HL-60/S4 (cell line): ENCODE data around the gene ZNF827.

Experiments
- in situ Hi-C: fragments of 300-500 bp; cut with MboI; formaldehyde crosslinking; loops from 2 replicates; pipeline ENCODE4 v1.14.3; 2022; ENCODE audit warnings: low sequenced_read_pairs

ZNF827 gene

DNA sequence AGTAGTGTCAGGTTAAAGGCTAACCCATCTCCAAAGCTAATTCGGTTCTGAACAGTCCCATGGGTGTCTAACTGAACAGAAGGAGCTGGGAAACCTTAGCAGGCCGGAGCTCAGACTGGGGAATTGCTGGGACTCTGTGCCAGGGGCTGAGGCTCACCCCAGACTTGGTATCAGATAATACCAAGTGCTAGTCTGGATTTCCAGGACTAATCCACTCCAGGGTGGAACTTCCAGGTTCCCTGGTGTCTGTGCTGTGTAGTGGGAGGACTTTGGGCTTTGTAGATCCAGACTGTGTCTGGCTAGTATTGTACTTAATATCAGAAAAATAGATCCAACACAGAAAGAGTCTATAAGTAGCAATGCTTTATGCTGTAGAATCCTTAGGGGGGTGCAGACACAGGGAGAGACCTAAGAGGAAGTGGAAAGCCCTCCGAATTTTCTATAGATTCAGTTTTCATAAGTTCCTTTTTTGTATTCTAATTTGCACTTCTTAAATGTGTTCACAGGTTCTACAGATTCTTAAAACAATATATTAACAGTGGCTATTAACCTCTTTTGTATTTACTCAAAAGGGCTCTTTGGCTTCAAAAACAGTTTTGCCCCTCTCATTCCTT lies 4.1 kb downstream of the ZNF827 start:
- in situ Hi-C loops: no loop called here

GRCh38 chr4:145933134-145933533 lies 5.5 kb downstream of the ZNF827 start:
- in situ Hi-C loops: no loop called here

DNA sequence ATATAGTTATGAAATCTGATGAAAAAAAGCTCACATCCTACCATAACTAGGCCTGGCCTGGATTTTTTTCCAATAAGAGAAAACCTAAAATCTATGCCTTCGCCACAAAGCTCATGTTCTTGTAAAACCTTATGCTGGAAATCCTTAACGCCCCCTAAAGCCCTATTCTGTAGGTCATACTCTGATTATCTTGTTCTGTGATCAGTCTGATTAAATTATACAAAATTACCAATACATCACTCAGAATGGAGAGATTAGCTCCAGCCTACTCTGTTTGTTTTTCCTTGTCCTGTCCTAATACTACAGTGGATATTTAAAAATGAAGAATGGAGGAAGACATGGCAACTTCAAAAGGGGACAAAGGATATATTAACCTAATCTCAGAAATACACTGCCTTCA lies 7.2 kb downstream of the ZNF827 start:
- in situ Hi-C loops: no loop called here

- in situ Hi-C loops: no loop called here
Measured at GRCh38 chr4:145930592-145930991, 8.0 kb downstream of the ZNF827 start.

- in situ Hi-C loops: no loop called here
Measured at GRCh38 chr4:145929415-145930178, 9.0 kb downstream of the ZNF827 start.

GRCh38 chr4:145928748-145929147 lies 9.9 kb downstream of the ZNF827 start:
- in situ Hi-C loops: no loop called here

- in situ Hi-C loops: no loop called here
Measured at GRCh38 chr4:145927030-145927429, 11.6 kb downstream of the ZNF827 start.

- in situ Hi-C loops: no loop called here
Measured at GRCh38 chr4:145921231-145921630, 17.4 kb downstream of the ZNF827 start.

GRCh38 chr4:145920205-145920604 lies 18.4 kb downstream of the ZNF827 start:
- in situ Hi-C loops: no loop called here

DNA sequence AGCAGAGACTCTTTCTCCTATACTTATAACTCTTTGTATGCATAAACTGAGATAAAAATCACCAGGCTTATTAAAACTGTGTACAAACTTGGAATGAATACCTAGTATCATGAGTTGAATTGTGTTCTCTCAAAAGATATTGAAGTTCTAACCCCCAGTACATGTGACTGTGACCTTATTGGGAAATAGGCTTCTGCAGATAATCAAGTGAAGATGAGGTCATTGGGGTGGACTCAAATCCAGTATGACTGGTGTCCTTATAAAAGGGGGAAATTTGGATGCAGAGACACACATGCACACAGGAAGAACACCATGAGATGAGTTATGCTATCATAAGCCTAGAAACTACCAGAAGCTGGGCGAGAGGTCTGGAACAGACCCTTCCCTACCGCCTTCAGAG lies 26.2 kb downstream of the ZNF827 start:
- in situ Hi-C loops: no loop called here

GRCh38 chr4:145909773-145910172 lies 28.9 kb downstream of the ZNF827 start:
- in situ Hi-C loops: no loop called here

DNA sequence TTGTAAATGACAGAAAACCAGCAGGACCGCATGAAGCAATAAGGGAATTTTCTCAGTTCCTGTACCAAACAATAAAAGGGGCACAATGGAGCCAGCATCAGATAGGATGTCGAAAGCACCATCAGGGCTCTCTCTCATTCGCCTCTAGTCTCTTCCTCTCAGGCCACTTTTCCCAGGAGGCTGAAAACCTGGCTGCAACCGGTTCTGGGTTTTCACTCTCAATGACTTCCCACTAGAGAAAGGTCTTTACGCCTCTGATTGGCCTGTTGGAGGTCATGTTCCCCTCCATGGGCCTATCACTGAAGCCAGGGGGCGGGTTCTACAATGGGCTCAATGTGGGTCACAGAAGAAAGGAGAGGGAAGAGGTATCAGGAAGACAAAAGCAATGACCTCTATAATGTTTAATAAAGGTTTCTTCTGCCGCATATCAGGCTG lies 29.3 kb downstream of the ZNF827 start:
- in situ Hi-C loops: no loop called here

- in situ Hi-C loops: no loop called here
Measured at GRCh38 chr4:145907812-145908211, 30.8 kb downstream of the ZNF827 start.

DNA sequence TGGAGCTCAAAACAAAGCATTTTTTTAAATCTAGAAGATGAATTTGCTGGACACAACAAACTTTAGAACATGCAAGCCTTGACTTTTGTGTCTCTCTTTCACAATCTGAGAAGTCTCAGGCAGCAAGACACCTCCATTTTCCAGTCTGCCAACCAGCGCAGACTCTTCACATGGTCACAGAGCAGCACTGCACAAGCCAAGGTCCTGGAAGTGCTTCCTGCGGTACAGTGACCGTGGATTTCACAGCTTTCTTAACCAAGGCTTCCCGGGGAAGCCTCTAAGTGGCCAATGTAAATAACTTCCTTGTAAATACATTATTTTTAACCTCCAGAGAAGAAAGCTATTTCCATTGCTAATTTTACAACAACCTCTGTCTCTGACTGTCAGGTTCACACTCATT lies 31.2 kb downstream of the ZNF827 start:
- in situ Hi-C loops: no loop called here

- in situ Hi-C loops: no loop called here
Measured at GRCh38 chr4:145904413-145905177, 34.0 kb downstream of the ZNF827 start.

DNA sequence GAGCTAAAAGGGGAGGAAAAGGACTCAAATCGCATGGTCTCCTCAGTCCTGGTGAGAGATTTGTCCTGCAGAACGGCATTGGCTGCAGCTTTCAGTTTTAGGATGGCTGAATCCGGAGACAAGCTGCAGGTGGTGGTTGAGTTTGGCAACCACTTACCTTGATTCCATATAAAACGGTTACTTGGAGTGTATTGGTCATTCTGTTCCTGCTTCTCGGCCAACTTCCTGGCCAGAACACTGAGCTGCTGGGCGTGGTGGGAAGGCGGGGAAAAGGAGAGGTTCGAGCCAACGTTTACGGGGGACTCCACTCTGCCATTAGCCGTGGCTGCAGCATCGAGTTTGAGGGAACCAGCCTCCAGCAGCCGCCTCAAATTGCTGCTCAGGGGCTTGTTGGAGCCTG lies 36.1 kb downstream of the ZNF827 start:
- in situ Hi-C loops: no loop called here

DNA sequence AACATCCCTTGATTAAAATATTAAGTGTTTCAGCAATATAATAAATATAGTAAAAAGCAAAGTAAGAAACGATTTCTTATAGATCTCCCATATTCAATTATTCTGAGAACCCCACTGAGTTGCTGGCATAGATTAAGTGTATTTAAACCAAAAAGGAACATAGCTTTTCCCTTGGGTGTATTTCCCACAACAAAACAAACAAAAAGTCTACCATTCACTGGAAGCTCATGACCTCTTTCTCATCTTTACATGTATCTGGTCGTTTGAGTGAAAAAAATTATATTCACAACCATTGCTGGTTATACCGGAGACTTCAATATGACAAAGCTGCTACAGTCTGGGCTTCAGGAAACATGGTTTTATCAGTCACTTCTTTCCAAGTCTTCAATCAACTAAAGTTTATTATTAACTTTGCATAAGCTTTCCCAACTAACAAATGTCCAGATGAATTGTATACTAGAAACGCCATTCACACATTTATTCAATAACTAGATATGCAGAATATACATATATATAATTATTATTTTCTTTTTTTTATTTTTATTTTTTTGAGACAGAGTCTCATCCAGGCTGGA lies 38.6 kb downstream of the ZNF827 start:
- in situ Hi-C loops: no loop called here

GRCh38 chr4:145898926-145899531 lies 39.6 kb downstream of the ZNF827 start:
- in situ Hi-C loops: no loop called here

DNA sequence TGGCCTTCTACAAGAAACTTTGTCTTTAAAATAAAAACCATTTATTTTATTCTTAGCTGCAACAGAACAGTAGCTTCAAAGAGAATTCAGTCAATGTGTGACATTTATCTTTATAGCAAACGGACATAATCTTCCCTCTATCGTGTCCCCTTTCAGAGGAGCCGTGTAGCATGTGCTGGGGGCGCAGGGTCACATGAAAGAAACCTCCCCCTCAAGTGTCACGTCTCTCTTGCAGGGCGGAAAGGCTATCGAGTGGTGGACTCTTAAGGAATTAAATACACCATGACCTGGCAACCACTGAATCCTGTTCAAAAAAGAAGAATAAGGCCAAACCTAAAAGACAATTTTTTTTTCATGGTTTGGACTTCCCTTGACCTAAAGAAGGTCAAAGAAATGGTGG lies 40.2 kb downstream of the ZNF827 start:
- in situ Hi-C loops: no loop called here

DNA sequence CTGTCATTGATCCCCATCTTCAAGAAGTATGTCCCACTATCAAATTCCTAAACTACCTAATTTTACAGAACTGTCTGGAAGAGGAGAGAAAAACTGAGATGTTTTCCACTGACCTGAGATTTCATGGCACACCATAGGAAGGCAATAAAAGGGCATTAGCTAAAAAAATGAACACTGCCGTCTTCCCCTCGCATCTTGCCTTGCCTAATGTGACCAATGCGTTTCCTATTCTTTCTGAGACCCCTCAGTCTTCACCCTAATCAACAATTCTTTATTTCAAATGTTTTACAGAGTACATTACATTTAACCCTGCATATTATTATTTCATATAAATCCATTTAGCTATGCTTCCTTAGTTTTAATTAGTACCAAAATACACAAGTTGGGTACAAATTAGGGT lies 43.6 kb downstream of the ZNF827 start:
- in situ Hi-C loops: no loop called here

DNA sequence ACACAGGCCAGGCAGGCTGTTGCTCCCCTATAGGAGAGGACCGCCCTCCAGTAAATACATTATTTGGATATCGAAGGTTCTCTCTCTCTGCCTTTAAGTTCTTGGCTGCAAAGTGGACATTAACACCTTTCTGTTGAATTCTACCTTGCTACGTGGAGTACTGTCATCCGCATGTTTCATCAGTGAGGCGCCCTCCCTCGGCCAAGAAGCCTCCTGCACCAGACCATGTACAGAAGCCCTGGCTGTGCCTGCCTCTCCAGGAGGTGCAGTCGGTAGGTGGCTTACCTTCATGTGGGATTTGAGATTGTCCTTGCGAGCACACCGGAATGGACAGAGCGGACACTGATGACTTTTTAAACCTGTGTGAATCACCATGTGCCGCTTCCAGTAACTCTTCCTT lies 46.7 kb downstream of the ZNF827 start:
- in situ Hi-C loops: no loop called here
